Uterus (tissue), 2 donors: ENCODE measurements around the gene CHID1.

Experiments used
- POLR2A ChIP-seq, 2 donors: fragments of 450-650 bp; IDR thresholded peaks; one replicate each; pipeline ENCODE4 v1.6.1; 2016; ENCODE audit warnings: antibody characterized with exemption in 2 of 2, mild to moderate bottlenecking in 1 of 2, moderate library complexity in 1 of 2
- TF ChIP-seq, protein P1 (sequence below), 4 experiments: fragments of 200-600 bp in 2 of 4; fragments of 450-650 bp in 2 of 4; sonication (generic) in 2 of 4; IDR thresholded peaks; one replicate each; pipeline ENCODE4 v1.5.1; 2016 to 2019; ENCODE audit warnings: antibody characterized with exemption in 4 of 4, mild to moderate bottlenecking in 2 of 4, moderate library complexity in 1 of 4

GRCh38 chr11:909406-909805 lies 1.2 kb downstream of the CHID1 start:
- TF ChIP-seq, protein P1, sequence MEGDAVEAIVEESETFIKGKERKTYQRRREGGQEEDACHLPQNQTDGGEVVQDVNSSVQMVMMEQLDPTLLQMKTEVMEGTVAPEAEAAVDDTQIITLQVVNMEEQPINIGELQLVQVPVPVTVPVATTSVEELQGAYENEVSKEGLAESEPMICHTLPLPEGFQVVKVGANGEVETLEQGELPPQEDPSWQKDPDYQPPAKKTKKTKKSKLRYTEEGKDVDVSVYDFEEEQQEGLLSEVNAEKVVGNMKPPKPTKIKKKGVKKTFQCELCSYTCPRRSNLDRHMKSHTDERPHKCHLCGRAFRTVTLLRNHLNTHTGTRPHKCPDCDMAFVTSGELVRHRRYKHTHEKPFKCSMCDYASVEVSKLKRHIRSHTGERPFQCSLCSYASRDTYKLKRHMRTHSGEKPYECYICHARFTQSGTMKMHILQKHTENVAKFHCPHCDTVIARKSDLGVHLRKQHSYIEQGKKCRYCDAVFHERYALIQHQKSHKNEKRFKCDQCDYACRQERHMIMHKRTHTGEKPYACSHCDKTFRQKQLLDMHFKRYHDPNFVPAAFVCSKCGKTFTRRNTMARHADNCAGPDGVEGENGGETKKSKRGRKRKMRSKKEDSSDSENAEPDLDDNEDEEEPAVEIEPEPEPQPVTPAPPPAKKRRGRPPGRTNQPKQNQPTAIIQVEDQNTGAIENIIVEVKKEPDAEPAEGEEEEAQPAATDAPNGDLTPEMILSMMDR (IDR thresholded peaks at IDR 0.05), result no peak
- no peak for TF ChIP-seq POLR2A (IDR thresholded peaks at IDR 0.05)
